HG03139 (cell line): ENCODE results near the gene FHIP2A.
"Not testable (repeated sequence)": the region's sequence is repeated elsewhere in the genome, so short reads cannot be mapped to it uniquely, and the experiment has no call there.

Experiments used
- ATAC-seq: cut with Tn5 transposase; IDR thresholded peaks from one replicate; pipeline ENCODE4 v1.9.1; 2021; ENCODE audit not compliant: unreplicated experiment

The FHIP2A gene, protein sequence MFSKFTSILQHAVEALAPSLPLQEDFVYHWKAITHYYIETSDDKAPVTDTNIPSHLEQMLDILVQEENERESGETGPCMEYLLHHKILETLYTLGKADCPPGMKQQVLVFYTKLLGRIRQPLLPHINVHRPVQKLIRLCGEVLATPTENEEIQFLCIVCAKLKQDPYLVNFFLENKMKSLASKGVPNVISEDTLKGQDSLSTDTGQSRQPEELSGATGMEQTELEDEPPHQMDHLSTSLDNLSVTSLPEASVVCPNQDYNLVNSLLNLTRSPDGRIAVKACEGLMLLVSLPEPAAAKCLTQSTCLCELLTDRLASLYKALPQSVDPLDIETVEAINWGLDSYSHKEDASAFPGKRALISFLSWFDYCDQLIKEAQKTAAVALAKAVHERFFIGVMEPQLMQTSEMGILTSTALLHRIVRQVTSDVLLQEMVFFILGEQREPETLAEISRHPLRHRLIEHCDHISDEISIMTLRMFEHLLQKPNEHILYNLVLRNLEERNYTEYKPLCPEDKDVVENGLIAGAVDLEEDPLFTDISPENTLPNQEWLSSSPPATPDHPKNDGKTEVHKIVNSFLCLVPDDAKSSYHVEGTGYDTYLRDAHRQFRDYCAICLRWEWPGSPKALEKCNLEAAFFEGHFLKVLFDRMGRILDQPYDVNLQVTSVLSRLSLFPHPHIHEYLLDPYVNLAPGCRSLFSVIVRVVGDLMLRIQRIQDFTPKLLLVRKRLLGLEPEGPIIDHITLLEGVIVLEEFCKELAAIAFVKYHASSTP

GRCh38 chr10:114821293-114821914 lies at the start of gene FHIP2A:
Gene FHIP2A, plus strand, starts transcription at chr10:114821780. Its CDS starts 299 bp downstream, at chr10:114822079.
- peak; percentile 74 for ATAC-seq

DNA sequence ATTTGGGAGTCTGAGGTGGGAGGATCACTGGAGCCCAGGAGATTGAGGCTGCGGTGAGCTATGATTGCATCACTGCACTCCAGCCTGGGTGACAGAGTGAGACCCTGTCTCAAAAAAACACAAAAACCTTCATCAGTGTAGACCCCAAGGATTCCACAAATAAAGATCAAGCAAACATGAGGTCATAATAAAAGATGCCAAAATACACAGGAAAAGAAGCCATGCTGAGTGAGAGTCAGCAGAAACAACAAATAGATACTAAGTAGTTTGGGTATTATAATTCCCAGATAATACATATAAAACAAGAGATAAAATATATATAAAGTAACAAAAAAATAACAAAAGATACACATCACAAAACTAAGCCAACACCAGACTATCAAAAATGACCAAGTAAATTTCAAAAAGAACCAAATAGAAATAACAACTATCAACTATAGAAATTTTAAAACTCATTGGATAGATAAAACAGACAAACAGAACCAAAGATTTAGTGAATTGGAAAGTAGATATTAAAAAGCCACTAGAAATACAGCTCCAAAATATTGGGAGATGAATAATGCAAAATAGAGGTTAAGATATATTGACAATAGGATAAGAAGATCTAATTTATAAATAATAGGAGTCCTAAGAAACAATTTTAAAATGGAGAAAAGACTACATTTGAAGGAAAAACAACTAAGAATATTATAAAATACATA lies 48.9 kb upstream of the FHIP2A start:
- no peak for ATAC-seq

- no peak for ATAC-seq
Measured at GRCh38 chr10:114773197-114773532, 48.4 kb upstream of the FHIP2A start.

DNA sequence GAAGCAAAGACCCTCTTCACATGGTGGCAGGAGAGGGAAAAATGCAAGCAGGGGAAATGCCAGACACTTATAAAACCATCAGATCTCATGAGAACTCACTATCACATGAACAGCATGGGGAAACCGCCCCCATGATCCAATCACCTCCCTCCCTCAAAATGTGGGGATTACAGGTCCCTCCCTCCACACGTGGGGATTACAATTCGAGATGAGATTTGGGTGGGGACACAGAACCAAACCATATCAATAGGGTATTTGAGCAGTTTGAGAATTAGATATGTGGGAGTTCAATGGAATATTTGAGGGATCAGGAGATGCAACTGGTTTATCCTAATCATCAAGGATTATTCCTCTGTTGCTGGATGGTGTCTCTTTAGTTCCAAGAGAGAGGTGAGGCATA lies 46.5 kb upstream of the FHIP2A start:
- not testable (repeated sequence) for ATAC-seq

DNA sequence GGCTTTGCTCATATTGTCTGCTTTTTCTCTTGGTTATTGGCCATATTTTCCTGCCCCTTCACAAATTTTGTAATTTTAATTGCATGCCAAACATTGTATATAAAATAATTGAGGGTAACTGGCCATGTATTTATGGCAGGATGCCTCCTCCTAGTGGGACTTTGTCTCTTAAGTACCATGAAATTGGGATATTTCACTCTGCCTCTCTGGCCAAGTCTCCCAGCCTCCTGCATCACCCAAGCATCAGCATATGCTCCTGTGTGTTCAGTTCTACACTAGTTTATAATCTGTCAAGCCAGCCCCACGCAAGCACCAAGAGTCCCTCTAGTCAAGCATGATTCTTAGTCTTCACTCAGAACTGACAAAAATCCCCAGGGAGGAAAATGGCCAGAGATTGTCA lies 44.2 kb upstream of the FHIP2A start:
- no peak for ATAC-seq

DNA sequence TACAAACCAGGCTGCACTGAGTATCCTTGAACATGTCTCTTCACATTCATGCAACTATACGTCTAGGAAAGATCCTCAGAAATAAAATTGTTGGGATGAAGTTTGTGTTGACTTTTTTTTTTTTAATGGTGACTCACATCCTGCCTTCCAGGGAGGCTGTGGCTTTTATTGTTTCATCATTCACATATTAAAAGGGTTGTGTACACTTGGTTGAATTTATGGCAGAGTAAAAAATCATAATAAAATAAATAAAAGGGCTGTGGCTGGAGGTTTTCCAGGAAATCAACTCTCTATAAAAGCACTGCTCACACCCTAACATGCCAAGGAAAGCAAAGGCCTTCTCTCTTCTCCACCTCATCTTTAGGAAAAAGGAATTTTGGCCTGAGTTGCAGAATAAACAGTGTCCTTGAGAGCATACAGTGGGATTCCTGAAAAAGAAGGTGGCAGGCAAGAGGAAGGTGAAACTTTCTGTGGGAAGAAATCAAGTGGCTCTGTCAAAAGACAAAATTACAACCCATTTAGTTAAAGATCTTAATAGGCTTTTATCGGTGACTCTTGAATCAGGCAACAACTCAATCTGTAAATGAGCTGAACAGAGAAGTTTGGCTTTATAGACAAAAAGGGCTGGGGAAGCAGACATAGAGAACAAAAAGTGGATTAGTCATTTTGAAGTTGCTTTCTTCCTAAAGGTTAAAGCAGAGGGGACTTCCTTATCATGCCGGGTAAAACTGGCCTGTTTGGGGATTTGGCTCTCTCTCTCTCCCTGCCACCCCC lies 41.6 kb upstream of the FHIP2A start:
- ATAC-seq = no peak

GRCh38 chr10:114780577-114781184 lies 40.9 kb upstream of the FHIP2A start:
- ATAC-seq = no peak

- no peak for ATAC-seq
Measured at GRCh38 chr10:114782666-114783065, 38.9 kb upstream of the FHIP2A start.

DNA sequence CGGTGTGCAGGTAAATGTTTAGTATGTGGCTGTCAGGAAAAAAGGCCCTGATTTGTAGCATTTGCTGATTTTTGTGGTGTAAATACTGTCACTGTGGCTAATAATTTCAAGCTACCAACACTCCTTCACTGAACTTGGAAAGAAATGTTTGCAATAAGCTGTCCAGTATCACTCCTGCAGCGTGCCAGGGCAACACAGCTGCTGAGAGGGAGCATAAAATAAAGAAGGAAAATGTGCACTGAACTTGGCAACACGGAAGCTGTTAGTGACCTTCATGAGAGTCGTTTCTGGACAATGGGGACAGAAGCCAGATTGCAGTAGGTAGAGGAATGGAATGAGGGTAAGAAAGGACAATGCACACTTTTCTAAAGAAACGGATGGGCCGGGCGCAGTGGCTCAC lies 37.9 kb upstream of the FHIP2A start:
- no peak for ATAC-seq

- ATAC-seq = not testable (repeated sequence)
Measured at GRCh38 chr10:114786492-114786891, 35.1 kb upstream of the FHIP2A start.

- ATAC-seq = not testable (repeated sequence)
Measured at GRCh38 chr10:114787131-114787530, 34.4 kb upstream of the FHIP2A start.

- ATAC-seq = no peak
Measured at GRCh38 chr10:114791768-114792167, 29.8 kb upstream of the FHIP2A start.

- no peak for ATAC-seq
Measured at GRCh38 chr10:114795039-114795438, 26.5 kb upstream of the FHIP2A start.

GRCh38 chr10:114800361-114800760 lies 21.2 kb upstream of the FHIP2A start:
- no peak for ATAC-seq

DNA sequence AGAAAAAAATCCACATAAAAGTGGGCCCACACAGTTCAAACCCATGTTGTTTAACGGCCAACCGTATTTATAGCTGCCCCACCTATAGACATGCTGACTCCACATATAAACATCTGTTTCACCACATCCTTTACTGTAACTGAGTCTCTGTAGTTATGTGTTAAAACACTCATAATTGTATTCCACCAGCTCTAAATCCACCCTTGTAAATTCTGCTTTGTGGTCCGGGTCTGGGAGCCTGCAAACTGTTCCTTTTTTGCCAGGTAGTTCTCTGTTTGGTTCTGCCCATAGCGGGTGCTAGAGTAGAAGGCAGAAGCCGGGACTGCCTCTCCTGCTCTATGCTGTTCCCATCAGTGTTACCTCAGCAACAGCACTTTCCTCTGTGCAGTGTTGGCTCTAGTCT lies 20.2 kb upstream of the FHIP2A start:
- peak; percentile 85 for ATAC-seq

DNA sequence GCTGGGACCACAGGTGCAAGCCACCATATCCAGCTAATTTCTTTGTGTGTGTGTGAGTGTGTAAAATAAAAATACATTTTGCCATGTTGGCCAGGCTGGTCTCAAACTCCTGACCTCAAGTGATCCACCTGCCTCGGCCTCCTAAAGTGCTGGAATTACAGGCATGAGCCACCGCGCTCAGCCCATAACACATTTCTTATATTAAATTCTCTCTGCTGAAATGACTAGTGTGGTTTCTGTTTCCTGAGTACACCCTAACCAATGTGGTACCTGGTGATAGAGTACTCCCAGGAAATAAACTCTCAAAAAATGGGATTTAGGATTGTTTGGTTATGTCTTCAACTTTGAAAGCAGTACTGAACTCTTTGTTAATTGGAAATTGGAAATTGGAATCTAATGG lies 19.4 kb upstream of the FHIP2A start:
- ATAC-seq = no peak

- ATAC-seq = no peak
Measured at GRCh38 chr10:114806562-114807391, 14.8 kb upstream of the FHIP2A start.

- ATAC-seq = no peak
Measured at GRCh38 chr10:114808982-114809381, 12.6 kb upstream of the FHIP2A start.

DNA sequence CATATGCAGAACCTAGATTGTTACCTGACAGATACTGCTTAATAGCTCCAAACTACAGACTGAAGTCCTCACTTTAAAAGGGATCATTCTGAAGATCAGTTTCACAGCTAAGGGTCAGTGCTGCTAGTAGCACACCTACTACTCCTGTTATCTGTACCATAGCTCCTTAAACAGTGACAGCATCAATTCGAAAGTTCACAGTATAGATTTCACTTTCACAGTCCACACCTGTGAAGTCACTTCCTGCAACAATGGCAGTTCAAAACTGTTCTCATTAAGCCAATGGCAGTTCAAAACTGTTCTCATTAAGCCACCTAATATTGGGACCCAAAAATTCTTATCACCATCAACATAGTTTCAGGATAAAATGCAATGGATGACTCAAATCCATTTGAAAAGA lies 10.7 kb upstream of the FHIP2A start:
- peak; percentile 100 for ATAC-seq
